Keratinocyte (primary cell): ENCODE results near the gene C1orf53.
"Not testable (repeated sequence)": the region's sequence is repeated elsewhere in the genome, so short reads cannot be mapped to it uniquely, and the experiment has no call there.

Experiments used
- CTCF ChIP-seq, 3 experiments: IDR thresholded peaks in 1 of 3; conservative IDR thresholded peaks in 1 of 3; optimal IDR thresholded peaks in 1 of 3; 2 replicates in 2 of 3; 3 replicates in 1 of 3; pipeline versions ENCODE3 to v1.5.1; 2011; ENCODE audit warnings: low read length in 3 of 3, mild to moderate bottlenecking in 3 of 3, moderate library complexity in 2 of 3, control low read depth in 1 of 3, inconsistent platforms in 1 of 3; ENCODE audit not compliant: insufficient read depth in 2 of 3; ENCODE audit errors: extremely low read depth in 1 of 3
- EZH2 ChIP-seq: IDR thresholded peaks from one replicate; pipeline ENCODE4 v1.6.1; 2012; ENCODE audit warnings: inconsistent platforms, mild to moderate bottlenecking, low read length, moderate library complexity

- TF ChIP-seq CTCF (optimal IDR thresholded peaks at IDR 0.05 in 1 of 3, IDR thresholded peaks at IDR 0.05 in 1 of 3, conservative IDR thresholded peaks at IDR 0.05 in 1 of 3; ENCODE audit: extremely low read depth in 1 of 3, insufficient read depth in 2 of 3, low read length in 3 of 3); EZH2: not testable (repeated sequence)
Observed at GRCh38 chr1:197855751-197856150, 46.7 kb upstream of the C1orf53 start.
